Heart left ventricle (tissue), 16 donors: Measurements from ENCODE around the gene GBGT1. TPM values are rescaled to one million over a fixed set of nuclear protein-coding genes. Genes with fewer than 3 reads are reported as not detected.
A peak's percentile ranks its signal among the peaks of the same experiment; 100 is the strongest.

Source experiments
- ATAC-seq, 4 donors: fragments of 200-7000 bp; cut with Tn5 transposase; one replicate each; pipeline ENCODE4 v1.9.1; 2020 to 2022; ENCODE audit warnings: moderate library complexity in 4 of 4, mild to moderate bottlenecking in 3 of 4, moderate number of reproducible peaks in 1 of 4
- DNase-seq, 5 donors: peaks; one replicate each; pipeline ENCODE4 v3.0.0-alpha.2; 2020
- H3K27ac ChIP-seq, 12 donors: fragments of 200-600 bp; sonication (generic) in 4 of 12; one replicate each; pipeline versions ENCODE4 v1.5.0 to v1.8.0; 2016 to 2022; ENCODE audit warnings: mild to moderate bottlenecking in 2 of 12
- H3K27me3 ChIP-seq, 9 donors: fragments of 200-600 bp; sonication (generic) in 2 of 9; one replicate each; pipeline versions ENCODE4 v1.5.1 to v1.8.0; 2016 to 2022; ENCODE audit warnings: mild to moderate bottlenecking in 3 of 9
- H3K36me3 ChIP-seq, 9 donors: fragments of 200-600 bp; sonication (generic) in 2 of 9; one replicate each; pipeline versions ENCODE4 v1.5.0 to v1.8.0; 2018 to 2022; ENCODE audit warnings: mild to moderate bottlenecking in 2 of 9
- H3K4me1 ChIP-seq, 12 donors: fragments of 200-600 bp; sonication (generic) in 4 of 12; one replicate each; pipeline versions ENCODE4 v1.5.0 to v1.8.0; 2016 to 2022; ENCODE audit warnings: mild to moderate bottlenecking in 3 of 12
- H3K4me3 ChIP-seq, 12 donors: fragments of 200-600 bp; sonication (generic) in 4 of 12; one replicate each; pipeline versions ENCODE4 v1.5.0 to v1.8.0; 2017 to 2022; ENCODE audit warnings: mild to moderate bottlenecking in 9 of 12, moderate library complexity in 4 of 12
- H3K9me3 ChIP-seq, 12 donors: fragments of 200-600 bp; sonication (generic) in 4 of 12; one replicate each; pipeline versions ENCODE4 v1.5.0 to v1.8.0; 2016 to 2022; ENCODE audit warnings: mild to moderate bottlenecking in 1 of 12
- CTCF ChIP-seq, 12 donors: fragments of 200-600 bp; sonication (generic) in 4 of 12; IDR thresholded peaks; one replicate each; pipeline versions ENCODE4 v1.5.0 to v1.8.0; 2018 to 2022; ENCODE audit warnings: antibody characterized with exemption in 12 of 12, mild to moderate bottlenecking in 5 of 12
- POLR2A ChIP-seq, 2 donors: fragments of 450-650 bp; IDR thresholded peaks; one replicate each; pipeline ENCODE4 v1.6.1; 2017; ENCODE audit warnings: antibody characterized with exemption in 2 of 2, mild to moderate bottlenecking in 2 of 2, moderate library complexity in 2 of 2
- WGBS, 4 donors: extraction: QIAGEN DNeasy Blood & Tissue Kit in 2 of 4; methylation state at CpG; one replicate each; pipeline versions ENCODE4 v1.1.5 to v1.1.7; 2013 to 2018; 5-methylcytosine and 5-hydroxymethylcytosine counted together
- intact Hi-C, 10 donors: fragments of 100-400 bp; cut with DNase I; formaldehyde crosslinking; loops; one replicate each; pipeline versions ENCODE4 v1.11.1 to v1.14.2; 2022
- polyA plus RNA-seq, 2 donors: library from polyadenylated mRNA; stranded (reverse); fragments of 200-250 nt; gene quantifications; one replicate each; pipeline ENCODE4 v1.2.3, GENCODE V29; 2013
- total RNA-seq, 9 donors: library from RNA; depleted of rRNA in 2 of 9; stranded (reverse); fragments of >200 nt in 2 of 9; fragmentation: NEBNext Ultra II Directional in 3 of 9; extraction: Animal tissue kit (Norgen Biotek cat#: 25700) in 3 of 9; gene quantifications; one replicate each; pipeline versions ENCODE4 v1.1.0 to v1.2.4, GENCODE V29; 2016 to 2023
- donor health status: ischemic (EF 13 %, LVEDD 7.1; RV severe dilation, severe dysfunction).
- donor health status: healthy with polysubstance abuse.
- donor health status: DM: no; HTN: yes; CAD: no.
- donor health status: DM: no; HTN: no; CAD: no.
- donor health status: ischemic (EF 25% LVEDD 6.9; RV normal size, moderate dysfunction).
- donor health status: ischemic (EF 25% LVEDD 5.7; RV mildly dilated, moderate dysfunction).
- donor health status: healthy.
- donor health status: DM: yes; HTN: yes; CAD: no.
- donor health status: ischemic (EF 35%, LVEDD 5.7; RV mildly dilated, moderate dysfunction).
- donor health status: nonischemic (EF 11% LVEDD 7.7; RV severe dilation, severe dysfunction).
- donor health status: DM: yes; HTN: yes; CAD: no.
- donor health status: PGD.
- donor health status: ischemic (EF 29% LVEDD 5.4; RV normal size, mild dysfunction).
- donor health status: nonischemic (EF 23%, LVEDD 6.1; RV moderate dilation, normal function).

GBGT1 gene
- total and polyA plus RNA-seq, 11 donors: 4.6 to 22.5 (median 7.0) TPM

DNA sequence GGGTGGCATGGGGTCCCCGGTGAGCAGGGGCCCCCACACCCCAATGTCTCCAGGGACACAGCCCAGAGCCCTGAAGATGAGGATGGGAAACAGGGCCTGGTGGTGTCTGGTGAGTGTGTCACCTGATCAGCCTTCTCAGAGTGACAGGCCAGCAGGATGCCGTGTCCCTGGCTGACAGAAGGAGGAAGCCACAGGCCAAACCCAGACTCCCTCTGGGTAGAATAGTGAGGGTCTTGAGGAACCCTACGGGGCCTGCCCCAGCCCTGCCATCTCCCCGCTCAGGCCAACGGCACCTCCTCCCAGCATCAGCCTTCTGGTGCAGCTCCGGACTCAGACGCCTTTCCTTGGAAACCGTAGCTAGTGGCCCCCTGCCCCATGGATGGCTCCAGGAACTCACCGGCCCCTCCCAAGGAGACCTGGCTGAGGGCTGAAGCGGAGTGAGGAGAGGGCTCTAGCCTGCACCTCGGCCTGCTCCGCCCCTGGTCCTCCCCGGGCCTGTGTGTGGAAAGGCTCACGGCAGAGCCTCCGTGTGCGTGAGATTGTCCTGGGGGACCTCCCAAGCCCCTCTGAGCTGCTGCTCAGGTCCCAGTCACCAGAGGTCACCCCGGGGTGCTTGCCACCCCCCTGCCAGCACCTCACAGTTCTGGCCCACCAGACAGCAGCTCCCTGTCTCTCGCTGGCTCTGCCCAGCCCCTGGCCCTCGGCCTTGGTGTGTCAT, 48.7 kb downstream of the GBGT1 start:
- Histone ChIP-seq H3K4me1 (peaks cover 35 to 84% (median 81%) of the 10 kb centered on the region in 12 donors), H3K36me3 (peaks cover 0 to 27% (median 14%) of the 10 kb centered on the region in 9 donors), H3K9me3 (no peaks in the 10 kb centered on the region), H3K27ac (peak overlapping the region; percentile 63 to 93 (median 81)), H3K4me3 (peak overlapping the region in 1 of 12 donors; percentile 40), H3K27me3 (no peaks in the 10 kb centered on the region)
- peak in 2 of 5 donors; percentile 17 to 27 for DNase-seq
- 67 to 73% (median 70%) methylated on average over 7 to 19 of the region's 19 CpGs for WGBS, 4 donors
- peak in 2 of 4 donors; percentile 3 to 5 for ATAC-seq
- intact Hi-C loops: loop anchor here in 1 of 10 donors (1.0 kb wide), 1 partner anchor 18 kb away; no protein-coding TSS in a partner anchor
- TF ChIP-seq CTCF (IDR thresholded peaks at IDR 0.05) (no peak), POLR2A (IDR thresholded peaks at IDR 0.05) (no peak)

DNA sequence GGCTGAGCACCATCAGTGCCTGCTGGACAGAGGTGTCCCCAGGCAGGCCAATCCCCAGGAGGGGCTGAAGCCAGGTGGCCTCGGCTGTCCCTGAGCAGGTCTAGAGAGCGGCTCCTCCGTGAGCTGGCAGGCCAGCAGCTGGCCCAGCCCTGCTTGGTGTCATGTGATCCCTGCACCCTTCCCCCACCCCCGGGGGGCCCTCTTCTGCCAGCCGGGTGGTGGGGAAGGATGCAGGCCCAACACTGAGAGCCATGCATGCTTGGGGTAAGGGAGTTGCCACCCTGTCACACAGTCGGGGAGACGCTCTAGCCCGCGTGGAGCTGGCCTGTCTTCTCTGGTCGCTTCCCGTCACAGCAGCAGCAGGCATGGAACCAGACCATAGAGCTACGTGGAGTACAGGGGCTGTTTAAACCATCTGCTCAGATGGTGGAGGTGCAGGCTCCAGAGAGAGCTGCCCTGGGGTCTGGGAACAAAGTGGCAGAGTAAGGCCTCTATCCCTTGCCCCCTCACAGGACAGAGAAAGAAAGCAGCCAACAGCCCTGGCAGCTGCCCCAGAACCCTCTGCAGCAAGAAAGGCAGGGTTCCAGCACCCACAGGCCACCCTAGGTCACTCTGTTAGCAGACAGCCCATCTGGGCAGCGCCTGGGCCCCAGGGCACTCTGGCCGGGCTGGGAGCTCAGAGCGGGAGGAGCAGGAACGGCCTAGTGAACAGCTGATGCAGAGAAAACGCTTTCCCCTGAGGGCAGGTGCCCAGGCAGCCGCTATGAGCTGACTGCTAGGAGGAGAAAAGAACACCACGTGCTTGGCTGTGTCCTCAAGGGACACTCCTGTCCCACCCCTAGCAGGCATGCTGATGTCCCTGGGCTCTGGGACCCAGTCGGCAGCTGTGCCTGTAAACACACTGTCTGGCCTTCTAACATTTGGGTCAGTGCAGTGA, 49.5 kb downstream of the GBGT1 start:
- H3K4me3 ChIP-seq: peak overlapping the region in 6 of 12 donors; percentile 3 to 40 (median 15)
- intact Hi-C loops: loop anchor here in 1 of 10 donors (1.0 kb wide), 1 partner anchor 19 kb away; no protein-coding TSS in a partner anchor
- peaks cover 0 to 36% (median 22%) of the 10 kb centered on the region in 9 donors for H3K36me3 ChIP-seq
- no peaks in the 10 kb centered on the region for H3K9me3 ChIP-seq
- no peaks in the 10 kb centered on the region for H3K27me3 ChIP-seq
- WGBS, 4 donors: 10 to 31% (median 22%) methylated on average over 8 to 20 of the region's 20 CpGs
- DNase-seq (peak; percentile 59 to 85 (median 79)), ATAC-seq (peak; percentile 56 to 67 (median 58))
- H3K4me1 ChIP-seq: peaks cover 35 to 76% (median 73%) of the 10 kb centered on the region in 12 donors
- peak overlapping the region; percentile 63 to 93 (median 81) for H3K27ac ChIP-seq
- no peak for TF ChIP-seq POLR2A (IDR thresholded peaks at IDR 0.05)
- no peak for TF ChIP-seq CTCF (IDR thresholded peaks at IDR 0.05)

GRCh38 chr9:133113163-133113948, 50.4 kb downstream of the GBGT1 start:
- Histone ChIP-seq H3K27me3 (no peaks in the 10 kb centered on the region), H3K9me3 (no peaks in the 10 kb centered on the region), H3K4me1 (peaks cover 33 to 67% (median 64%) of the 10 kb centered on the region in 12 donors), H3K27ac (peak overlapping the region; percentile 63 to 93 (median 81)), H3K36me3 (peaks cover 0 to 44% (median 31%) of the 10 kb centered on the region in 9 donors), H3K4me3 (peak overlapping the region in 6 of 12 donors; percentile 3 to 40 (median 15))
- ATAC-seq: peak; percentile 17 to 46 (median 21)
- TF ChIP-seq CTCF (IDR thresholded peaks at IDR 0.05): peak in 1 of 12 donors; percentile 17
- no peak for TF ChIP-seq POLR2A (IDR thresholded peaks at IDR 0.05)
- intact Hi-C loops: no loop called here
- WGBS, 4 donors: 49 to 57% (median 52%) methylated on average over 7 to 19 of the region's 19 CpGs
- DNase-seq: peak; percentile 67 to 83 (median 70)
